GM21619 (cell line): ENCODE data around the gene C19orf47.
"Not testable (repeated sequence)": the region's sequence is repeated elsewhere in the genome, so short reads cannot be mapped to it uniquely, and the experiment has no call there.

Source experiments
- ATAC-seq: cut with Tn5 transposase; IDR thresholded peaks from one replicate; pipeline ENCODE4 v1.9.1; 2021; ENCODE audit not compliant: unreplicated experiment

The C19orf47 gene

GRCh38 chr19:40355975-40356680 lies 7.9 kb upstream of the C19orf47 start:
- ATAC-seq = no peak

- no peak for ATAC-seq
Observed at GRCh38 chr19:40348961-40349507, 837 bp upstream of the C19orf47 start.

- ATAC-seq = no peak
Observed at GRCh38 chr19:40344422-40344821, 3.8 kb downstream of the C19orf47 start.

- no peak for ATAC-seq
Observed at GRCh38 chr19:40342644-40343311, 5.4 kb downstream of the C19orf47 start.

- ATAC-seq = no peak
Observed at GRCh38 chr19:40341601-40342482, 6.4 kb downstream of the C19orf47 start.

GRCh38 chr19:40339018-40339728 lies 9.0 kb downstream of the C19orf47 start:
- ATAC-seq = no peak

- ATAC-seq = no peak
Observed at GRCh38 chr19:40337594-40337993, 10.6 kb downstream of the C19orf47 start.

GRCh38 chr19:40337107-40337506 lies 11.1 kb downstream of the C19orf47 start:
- no peak for ATAC-seq

- ATAC-seq = no peak
Observed at GRCh38 chr19:40336601-40336900, 11.6 kb downstream of the C19orf47 start.

- ATAC-seq = no peak
Observed at GRCh38 chr19:40335855-40336600, 12.2 kb downstream of the C19orf47 start.

GRCh38 chr19:40335101-40335500 lies 13.1 kb downstream of the C19orf47 start:
- ATAC-seq = no peak

- not testable (repeated sequence) for ATAC-seq
Observed at GRCh38 chr19:40333083-40333482, 15.1 kb downstream of the C19orf47 start.

- ATAC-seq = no peak
Observed at GRCh38 chr19:40332669-40333068, 15.5 kb downstream of the C19orf47 start.

GRCh38 chr19:40331052-40331451 lies 17.1 kb downstream of the C19orf47 start:
- ATAC-seq = no peak

- no peak for ATAC-seq
Observed at GRCh38 chr19:40326201-40326600, 22.0 kb downstream of the C19orf47 start.

GRCh38 chr19:40323705-40324104 lies 24.5 kb downstream of the C19orf47 start:
- no peak for ATAC-seq

GRCh38 chr19:40322951-40323615 lies 25.1 kb downstream of the C19orf47 start:
- no peak for ATAC-seq

- no peak for ATAC-seq
Observed at GRCh38 chr19:40322271-40322610, 26.0 kb downstream of the C19orf47 start.

- no peak for ATAC-seq
Observed at GRCh38 chr19:40321566-40322270, 26.5 kb downstream of the C19orf47 start.
